DND-41 (cell line): ENCODE results near the gene MAG.
"Not testable (repeated sequence)": the region's sequence is repeated elsewhere in the genome, so short reads cannot be mapped to it uniquely, and the experiment has no call there.

Experiments
- ATAC-seq: fragments of 200-7000 bp; cut with Tn5 transposase; 3 replicates; pipeline ENCODE4 v1.9.1; 2021; ENCODE audit warnings: low read depth; ENCODE audit not compliant: insufficient read depth
- DNase-seq: peaks from one replicate; pipeline ENCODE4 v3.0.0-alpha.2; 2020
- H2AFZ ChIP-seq: 2 replicates; pipeline ENCODE4 v1.6.0; 2012; ENCODE audit warnings: low read depth, low read length
- H3K27ac ChIP-seq: 2 replicates; pipeline ENCODE4 v1.5.1; 2012; ENCODE audit warnings: low read length, inconsistent platforms
- H3K27me3 ChIP-seq: fragments of 200-600 bp; sonication (generic); 2 replicates; pipeline ENCODE4 v1.6.0; 2012; ENCODE audit warnings: low read length, mild to moderate bottlenecking, inconsistent platforms; ENCODE audit not compliant: insufficient read depth, poor library complexity
- H3K36me3 ChIP-seq: 2 replicates; pipeline ENCODE4 v1.5.1; 2012; ENCODE audit warnings: low read length, inconsistent platforms; ENCODE audit not compliant: insufficient read depth
- H3K4me1 ChIP-seq: 2 replicates; pipeline ENCODE4 v1.5.1; 2012; ENCODE audit warnings: mild to moderate bottlenecking, low read length; ENCODE audit not compliant: insufficient read depth
- H3K4me2 ChIP-seq: 2 replicates; pipeline ENCODE4 v1.6.0; 2012; ENCODE audit warnings: mild to moderate bottlenecking, moderate library complexity, low read length, inconsistent platforms; ENCODE audit not compliant: insufficient read depth
- H3K4me3 ChIP-seq, 2 experiments: fragments of 200-600 bp in 1 of 2; shearing (Covaris generic) in 1 of 2; 2 replicates each; pipeline ENCODE4 v1.5.1; 2012 to 2016; ENCODE audit warnings: inconsistent platforms in 2 of 2, low read length in 2 of 2, mild to moderate bottlenecking in 2 of 2, low read depth in 1 of 2, moderate library complexity in 1 of 2
- H3K79me2 ChIP-seq: 2 replicates; pipeline ENCODE4 v1.6.0; 2012; ENCODE audit warnings: low read length, inconsistent platforms; ENCODE audit not compliant: insufficient read depth
- H3K9ac ChIP-seq: 2 replicates; pipeline ENCODE4 v1.6.0; 2012; ENCODE audit warnings: low read depth, mild to moderate bottlenecking, inconsistent platforms, low read length, moderate library complexity
- H3K9me3 ChIP-seq: 2 replicates; pipeline ENCODE4 v1.5.1; 2012; ENCODE audit warnings: low read length, moderate library complexity, mild to moderate bottlenecking, inconsistent platforms; ENCODE audit not compliant: insufficient read depth, severe bottlenecking
- H4K20me1 ChIP-seq: 2 replicates; pipeline ENCODE4 v1.6.0; 2012; ENCODE audit warnings: low read length; ENCODE audit not compliant: insufficient read depth
- EZH2 ChIP-seq: IDR thresholded peaks from 3 replicates; pipeline ENCODE4 v1.6.1; 2012; ENCODE audit warnings: borderline replicate concordance, low read depth, mild to moderate bottlenecking, moderate library complexity, low read length, inconsistent platforms; ENCODE audit not compliant: severe bottlenecking
- TF ChIP-seq, protein P1 (sequence below): IDR thresholded peaks from 2 replicates; pipeline ENCODE4 v1.5.1; 2012; ENCODE audit warnings: borderline replicate concordance, low read length, moderate library complexity, mild to moderate bottlenecking; ENCODE audit not compliant: poor library complexity, severe bottlenecking; ENCODE audit errors: extremely low read depth

Gene MAG

GRCh38 chr19:35357867-35358573 is 66.1 kb downstream of the MAG start, which contains the start of gene FFAR3:
FFAR3 (plus strand) TSS chr19:35358460; CDS start chr19:35358891, 431 bp downstream.
- H3K27ac ChIP-seq: no peak within 1 kb of the TSS
- ATAC-seq (no peak), DNase-seq (peak; percentile 5)
- H3K27me3 ChIP-seq: no peaks in the 10 kb centered on the region
- H3K4me2 ChIP-seq: no peak within 1 kb of the TSS
- H3K9me3 ChIP-seq: no peaks in the 10 kb centered on the region
- H3K4me1 ChIP-seq: no peaks in the 10 kb centered on the region
- H4K20me1 ChIP-seq: no peaks in the 10 kb centered on the region
- TF ChIP-seq EZH2: no peak
- TF ChIP-seq, protein P1, sequence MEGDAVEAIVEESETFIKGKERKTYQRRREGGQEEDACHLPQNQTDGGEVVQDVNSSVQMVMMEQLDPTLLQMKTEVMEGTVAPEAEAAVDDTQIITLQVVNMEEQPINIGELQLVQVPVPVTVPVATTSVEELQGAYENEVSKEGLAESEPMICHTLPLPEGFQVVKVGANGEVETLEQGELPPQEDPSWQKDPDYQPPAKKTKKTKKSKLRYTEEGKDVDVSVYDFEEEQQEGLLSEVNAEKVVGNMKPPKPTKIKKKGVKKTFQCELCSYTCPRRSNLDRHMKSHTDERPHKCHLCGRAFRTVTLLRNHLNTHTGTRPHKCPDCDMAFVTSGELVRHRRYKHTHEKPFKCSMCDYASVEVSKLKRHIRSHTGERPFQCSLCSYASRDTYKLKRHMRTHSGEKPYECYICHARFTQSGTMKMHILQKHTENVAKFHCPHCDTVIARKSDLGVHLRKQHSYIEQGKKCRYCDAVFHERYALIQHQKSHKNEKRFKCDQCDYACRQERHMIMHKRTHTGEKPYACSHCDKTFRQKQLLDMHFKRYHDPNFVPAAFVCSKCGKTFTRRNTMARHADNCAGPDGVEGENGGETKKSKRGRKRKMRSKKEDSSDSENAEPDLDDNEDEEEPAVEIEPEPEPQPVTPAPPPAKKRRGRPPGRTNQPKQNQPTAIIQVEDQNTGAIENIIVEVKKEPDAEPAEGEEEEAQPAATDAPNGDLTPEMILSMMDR: no peak
- no peaks in the 10 kb centered on the region for H3K79me2 ChIP-seq
- no peak within 1 kb of the TSS for H3K4me3 ChIP-seq
- no peak within 1 kb of the TSS for H2AFZ ChIP-seq
- no peak within 1 kb of the TSS for H3K9ac ChIP-seq
- H3K36me3 ChIP-seq: no peaks in the 10 kb centered on the region

DNA sequence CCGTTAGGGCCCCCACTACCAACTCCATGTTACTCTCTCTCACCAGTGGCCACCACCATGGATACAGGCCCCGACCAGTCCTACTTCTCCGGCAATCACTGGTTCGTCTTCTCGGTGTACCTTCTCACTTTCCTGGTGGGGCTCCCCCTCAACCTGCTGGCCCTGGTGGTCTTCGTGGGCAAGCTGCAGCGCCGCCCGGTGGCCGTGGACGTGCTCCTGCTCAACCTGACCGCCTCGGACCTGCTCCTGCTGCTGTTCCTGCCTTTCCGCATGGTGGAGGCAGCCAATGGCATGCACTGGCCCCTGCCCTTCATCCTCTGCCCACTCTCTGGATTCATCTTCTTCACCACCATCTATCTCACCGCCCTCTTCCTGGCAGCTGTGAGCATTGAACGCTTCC is 66.9 kb downstream of the MAG start:
- H3K4me2 ChIP-seq, H3K27ac ChIP-seq, H2AFZ ChIP-seq, ATAC-seq, H3K4me1 ChIP-seq, H3K4me3 ChIP-seq, H3K27me3 ChIP-seq, H3K36me3 ChIP-seq, H4K20me1 ChIP-seq, DNase-seq, H3K9me3 ChIP-seq, H3K9ac ChIP-seq, H3K79me2 ChIP-seq: not testable (repeated sequence)

DNA sequence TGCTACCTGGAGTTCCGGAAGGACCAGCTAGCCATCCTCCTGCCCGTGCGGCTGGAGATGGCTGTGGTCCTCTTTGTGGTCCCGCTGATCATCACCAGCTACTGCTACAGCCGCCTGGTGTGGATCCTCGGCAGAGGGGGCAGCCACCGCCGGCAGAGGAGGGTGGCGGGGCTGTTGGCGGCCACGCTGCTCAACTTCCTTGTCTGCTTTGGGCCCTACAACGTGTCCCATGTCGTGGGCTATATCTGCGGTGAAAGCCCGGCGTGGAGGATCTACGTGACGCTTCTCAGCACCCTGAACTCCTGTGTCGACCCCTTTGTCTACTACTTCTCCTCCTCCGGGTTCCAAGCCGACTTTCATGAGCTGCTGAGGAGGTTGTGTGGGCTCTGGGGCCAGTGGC is 67.4 kb downstream of the MAG start:
- H2AFZ ChIP-seq, H3K36me3 ChIP-seq, H3K4me2 ChIP-seq, H3K27ac ChIP-seq, H3K9ac ChIP-seq, H3K4me1 ChIP-seq, H3K9me3 ChIP-seq, H4K20me1 ChIP-seq, H3K4me3 ChIP-seq, H3K27me3 ChIP-seq, ATAC-seq, H3K79me2 ChIP-seq, DNase-seq: not testable (repeated sequence)

- H3K9ac ChIP-seq, H2AFZ ChIP-seq, H3K4me3 ChIP-seq, H4K20me1 ChIP-seq, H3K4me1 ChIP-seq, H3K79me2 ChIP-seq, H3K9me3 ChIP-seq, DNase-seq, H3K27ac ChIP-seq, H3K27me3 ChIP-seq, H3K36me3 ChIP-seq, H3K4me2 ChIP-seq, ATAC-seq: not testable (repeated sequence)
These were observed 68.1 kb downstream of the MAG start for GRCh38 chr19:35360081-35360480.

DNA sequence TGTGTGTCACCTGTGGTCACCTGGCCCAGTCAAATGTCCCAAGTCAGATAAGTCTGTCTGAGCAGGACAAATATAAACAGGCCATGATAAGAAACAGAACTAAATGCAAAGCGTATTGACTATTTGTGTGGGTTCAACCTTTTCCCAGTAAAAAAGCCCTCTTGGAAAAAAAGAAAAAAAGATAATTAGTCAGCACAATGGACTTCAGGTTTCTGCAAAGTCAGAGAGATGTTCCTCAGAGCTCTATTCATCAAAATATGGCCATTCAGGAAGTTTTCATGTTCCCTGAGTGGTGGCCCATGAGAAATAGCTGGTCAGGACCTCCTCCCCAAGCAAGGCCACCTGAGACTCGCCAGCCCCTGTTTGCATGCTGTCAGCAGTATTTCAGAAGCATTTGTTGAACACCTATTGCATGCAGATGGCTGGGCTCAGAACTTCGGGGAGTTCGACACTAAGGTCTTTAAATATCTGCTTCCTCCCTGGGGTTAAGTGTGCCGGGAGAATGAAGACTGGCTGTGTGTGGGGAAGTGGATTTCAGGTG is 69.0 kb downstream of the MAG start:
- Histone ChIP-seq H3K9ac (no peak overlapping the region), H4K20me1 (no peaks in the 10 kb centered on the region), H3K4me2 (no peak overlapping the region), H3K36me3 (no peaks in the 10 kb centered on the region), H3K27ac (no peak overlapping the region), H3K9me3 (no peaks in the 10 kb centered on the region), H3K4me1 (no peaks in the 10 kb centered on the region), H2AFZ (no peak overlapping the region), H3K79me2 (no peaks in the 10 kb centered on the region), H3K27me3 (no peaks in the 10 kb centered on the region), H3K4me3 (no peak overlapping the region)
- ATAC-seq: no peak
- TF ChIP-seq, protein P1: no peak
- TF ChIP-seq EZH2: no peak
- DNase-seq: no peak
